Activated CD4-positive, alpha-beta T cell treated with anti-CD3 and anti-CD28 coated beads for 48 hours (primary cell): ENCODE data around the gene EXPH5.
A peak's percentile ranks its signal among the peaks of the same experiment; 100 is the strongest.
"Not testable (repeated sequence)": the region's sequence is repeated elsewhere in the genome, so short reads cannot be mapped to it uniquely, and the experiment has no call there.

Experiments
- DNase-seq: peaks from one replicate; pipeline ENCODE4 v3.0.0-alpha.2; 2020

Gene EXPH5

GRCh38 chr11:108597736-108598355, 4.3 kb upstream of the EXPH5 start:
- DNase-seq: no peak

- DNase-seq: no peak
Measured at GRCh38 chr11:108596701-108597100, 3.1 kb upstream of the EXPH5 start.

- DNase-seq: no peak
Measured at GRCh38 chr11:108593923-108594434, 411 bp upstream of the EXPH5 start.

- peak; percentile 58 for DNase-seq
Measured at GRCh38 chr11:108592591-108593213, 866 bp downstream of the EXPH5 start.

GRCh38 chr11:108591893-108592292, 1.7 kb downstream of the EXPH5 start:
- no peak for DNase-seq

GRCh38 chr11:108589136-108589535, 4.4 kb downstream of the EXPH5 start:
- no peak for DNase-seq

GRCh38 chr11:108588287-108588686, 5.3 kb downstream of the EXPH5 start:
- no peak for DNase-seq

- DNase-seq: no peak
Measured at GRCh38 chr11:108587109-108587508, 6.5 kb downstream of the EXPH5 start.

- no peak for DNase-seq
Measured at GRCh38 chr11:108586600-108586999, 7.0 kb downstream of the EXPH5 start.

- not testable (repeated sequence) for DNase-seq
Measured at GRCh38 chr11:108586185-108586584, 7.4 kb downstream of the EXPH5 start.

- no peak for DNase-seq
Measured at GRCh38 chr11:108584973-108585372, 8.6 kb downstream of the EXPH5 start.

- DNase-seq: no peak
Measured at GRCh38 chr11:108580645-108581044, 12.9 kb downstream of the EXPH5 start.

GRCh38 chr11:108580043-108580442, 13.5 kb downstream of the EXPH5 start:
- no peak for DNase-seq

GRCh38 chr11:108576523-108576922, 17.0 kb downstream of the EXPH5 start:
- no peak for DNase-seq

- DNase-seq: no peak
Measured at GRCh38 chr11:108574675-108575074, 18.9 kb downstream of the EXPH5 start.

- DNase-seq: no peak
Measured at GRCh38 chr11:108571001-108571400, 22.6 kb downstream of the EXPH5 start.

GRCh38 chr11:108569896-108570295, 23.7 kb downstream of the EXPH5 start:
- DNase-seq: no peak

GRCh38 chr11:108568195-108568858, 25.2 kb downstream of the EXPH5 start:
- DNase-seq: no peak

GRCh38 chr11:108565653-108566052, 27.9 kb downstream of the EXPH5 start:
- no peak for DNase-seq

- DNase-seq: no peak
Measured at GRCh38 chr11:108562746-108563581, 30.6 kb downstream of the EXPH5 start.

- DNase-seq: no peak
Measured at GRCh38 chr11:108561535-108561991, 32.0 kb downstream of the EXPH5 start.

GRCh38 chr11:108559904-108560303, 33.7 kb downstream of the EXPH5 start:
- no peak for DNase-seq

- DNase-seq: no peak
Measured at GRCh38 chr11:108559340-108559739, 34.2 kb downstream of the EXPH5 start.
